Liver (tissue), 9 donors: ENCODE results near the gene POLR2H. TPM values are rescaled to one million over a fixed set of nuclear protein-coding genes. Genes with fewer than 3 reads are reported as not detected.

Source experiments
- DNase-seq: peaks from one replicate; pipeline ENCODE4 v3.0.0-alpha.2; 2017; ENCODE audit warnings: low spot score
- H3K27ac ChIP-seq, 2 donors: one replicate each; pipeline ENCODE4 v1.7.0; 2013; ENCODE audit warnings: inconsistent platforms in 2 of 2, low read length in 2 of 2, control low read depth in 1 of 2, low read depth in 1 of 2, mild to moderate bottlenecking in 1 of 2
- H3K27me3 ChIP-seq, 4 donors: one replicate each; pipeline versions ENCODE4 v1.6.1 to v1.7.0; 2013; ENCODE audit warnings: low read length in 3 of 4, inconsistent platforms in 1 of 4, mild to moderate bottlenecking in 1 of 4, moderate library complexity in 1 of 4; ENCODE audit not compliant: control insufficient read depth in 4 of 4, insufficient read depth in 4 of 4
- H3K36me3 ChIP-seq, 4 donors: one replicate each; pipeline versions ENCODE4 v1.6.1 to v1.7.0; 2013; ENCODE audit warnings: low read length in 3 of 4, mild to moderate bottlenecking in 3 of 4, low read depth in 1 of 4, moderate library complexity in 1 of 4; ENCODE audit not compliant: control insufficient read depth in 4 of 4, insufficient read depth in 3 of 4
- H3K4me1 ChIP-seq, 4 donors: one replicate each; pipeline versions ENCODE4 v1.6.1 to v1.7.0; 2013; ENCODE audit warnings: low read length in 3 of 4, mild to moderate bottlenecking in 3 of 4, moderate library complexity in 1 of 4; ENCODE audit not compliant: control insufficient read depth in 4 of 4, insufficient read depth in 4 of 4
- H3K4me3 ChIP-seq, 3 donors: one replicate each; pipeline versions ENCODE4 v1.6.1 to v1.7.0; 2013; ENCODE audit warnings: low read length in 3 of 3, control low read depth in 1 of 3, low read depth in 1 of 3, mild to moderate bottlenecking in 1 of 3
- H3K9ac ChIP-seq, 2 donors: one replicate each; pipeline ENCODE4 v1.7.0; 2013; ENCODE audit warnings: low read length in 2 of 2, mild to moderate bottlenecking in 2 of 2, moderate library complexity in 2 of 2, control low read depth in 1 of 2, low read depth in 1 of 2
- H3K9me3 ChIP-seq, 4 donors: one replicate each; pipeline versions ENCODE4 v1.6.1 to v1.7.0; 2013; ENCODE audit warnings: low read length in 3 of 4; ENCODE audit not compliant: control insufficient read depth in 4 of 4
- ATF3 ChIP-seq: IDR thresholded peaks from 2 replicates; pipeline ENCODE4 v1.6.1; 2016; ENCODE audit warnings: antibody characterized with exemption
- EGR1 ChIP-seq, 2 donors: IDR thresholded peaks; 2 replicates each; pipeline ENCODE4 v1.6.1; 2016 to 2018; ENCODE audit warnings: antibody characterized with exemption in 2 of 2, low read depth in 2 of 2
- FOXA1 ChIP-seq: IDR thresholded peaks from 2 replicates; pipeline ENCODE4 v1.6.1; 2016; ENCODE audit warnings: antibody characterized with exemption
- FOXA2 ChIP-seq: IDR thresholded peaks from 2 replicates; pipeline ENCODE4 v1.6.1; 2016; ENCODE audit warnings: antibody characterized with exemption
- GABPA ChIP-seq, 2 donors: IDR thresholded peaks in 1 of 2; conservative IDR thresholded peaks in 1 of 2; 2 replicates each; pipeline ENCODE4 v1.6.1; 2016; ENCODE audit warnings: antibody characterized with exemption in 2 of 2, mild to moderate bottlenecking in 1 of 2, moderate library complexity in 1 of 2
- HNF4A ChIP-seq, 2 donors: conservative IDR thresholded peaks; 2 replicates each; pipeline ENCODE4 v1.6.1; 2016; ENCODE audit warnings: antibody characterized with exemption in 2 of 2, mild to moderate bottlenecking in 2 of 2
- HNF4G ChIP-seq: IDR thresholded peaks from 2 replicates; pipeline ENCODE4 v1.6.1; 2016; ENCODE audit warnings: antibody characterized with exemption
- JUND ChIP-seq, 2 donors: IDR thresholded peaks; 2 replicates each; pipeline ENCODE4 v1.6.1; 2016; ENCODE audit warnings: antibody characterized with exemption in 2 of 2
- NR2F2 ChIP-seq: IDR thresholded peaks from 2 replicates; pipeline ENCODE4 v1.6.1; 2016; ENCODE audit warnings: antibody characterized with exemption
- RAD21 ChIP-seq, 2 donors: IDR thresholded peaks; 2 replicates each; pipeline ENCODE4 v1.6.1; 2016; ENCODE audit warnings: antibody characterized with exemption in 2 of 2, mild to moderate bottlenecking in 2 of 2
- REST ChIP-seq: IDR thresholded peaks from 2 replicates; pipeline ENCODE4 v1.6.1; 2016; ENCODE audit warnings: antibody characterized with exemption, mild to moderate bottlenecking
- RXRA ChIP-seq, 2 donors: IDR thresholded peaks; 2 replicates each; pipeline ENCODE4 v1.6.1; 2017 to 2018; ENCODE audit warnings: antibody characterized with exemption in 2 of 2, mild to moderate bottlenecking in 1 of 2
- SP1 ChIP-seq: IDR thresholded peaks from 2 replicates; pipeline ENCODE4 v1.6.1; 2018; ENCODE audit warnings: antibody characterized with exemption, mild to moderate bottlenecking
- TAF1 ChIP-seq: conservative IDR thresholded peaks from 2 replicates; pipeline ENCODE4 v1.6.1; 2016; ENCODE audit warnings: antibody characterized with exemption, mild to moderate bottlenecking
- YY1 ChIP-seq: IDR thresholded peaks from 2 replicates; pipeline ENCODE4 v1.6.1; 2016; ENCODE audit warnings: antibody characterized with exemption, mild to moderate bottlenecking
- WGBS: extraction: QIAGEN DNeasy Blood & Tissue Kit; methylation state at CpG from one replicate; pipeline ENCODE4 v1.1.7; 2013; 5-methylcytosine and 5-hydroxymethylcytosine counted together
- polyA plus RNA-seq, 2 donors: library from polyadenylated mRNA; stranded (reverse) in 1 of 2; unstranded in 1 of 2; fragments of 200-250 nt in 1 of 2; fragments of >200 nt in 1 of 2; fragmentation: Nextera tagmentation in 1 of 2; extraction: Ambion mirVana in 1 of 2; gene quantifications; one replicate each; pipeline versions ENCODE4 v1.2.1 to v1.2.3, GENCODE V29; 2013 to 2015
- total RNA-seq, 2 donors: library from RNA; depleted of rRNA; stranded (reverse); fragments of >200 nt; gene quantifications; one replicate each; pipeline ENCODE4 v1.2.3, GENCODE V29; 2014
- TF ChIP-seq, protein P1 (sequence below): IDR thresholded peaks from 2 replicates; pipeline ENCODE4 v1.6.1; 2016; ENCODE audit warnings: antibody characterized with exemption
- TF ChIP-seq, protein P2 (sequence below): IDR thresholded peaks from 2 replicates; pipeline ENCODE4 v1.6.1; 2016; ENCODE audit warnings: antibody characterized with exemption
- TF ChIP-seq, protein P3 (sequence below): fragments of 150-350 bp; IDR thresholded peaks from 2 replicates; pipeline ENCODE4 v1.5.1; 2017; ENCODE audit warnings: improper control_type of control experiment, low read depth, low read length; ENCODE audit not compliant: missing input control
- donor health status: healthy.
- donor health status: healthy.
- donor health status: healthy.
- donor health status: healthy.
- donor health status: healthy.

Gene POLR2H
- total and polyA plus RNA-seq, 4 donors: 25.7 to 55.7 (median 43.5) TPM

- DNase-seq: no peak
- peak overlapping the region in 1 of 2 donors; percentile 23 for H3K27ac ChIP-seq
- H3K4me1 ChIP-seq: peaks cover 0 to 13% (median 6%) of the 10 kb centered on the region in 4 donors
- H3K9ac ChIP-seq: no peak overlapping the region
- no peak overlapping the region for H3K4me3 ChIP-seq
- WGBS: 61% methylated on average over 37 of the region's 37 CpGs
- no peak for TF ChIP-seq EGR1 (IDR thresholded peaks at IDR 0.05; ENCODE audit: low read depth in 2 of 2)
- no peak for TF ChIP-seq HNF4A (conservative IDR thresholded peaks at IDR 0.05)
- no peak for TF ChIP-seq REST
- no peak for TF ChIP-seq SP1
- TF ChIP-seq, protein P1, sequence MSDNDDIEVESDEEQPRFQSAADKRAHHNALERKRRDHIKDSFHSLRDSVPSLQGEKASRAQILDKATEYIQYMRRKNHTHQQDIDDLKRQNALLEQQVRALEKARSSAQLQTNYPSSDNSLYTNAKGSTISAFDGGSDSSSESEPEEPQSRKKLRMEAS: no peak
- TF ChIP-seq ATF3: no peak
- no peak for TF ChIP-seq RXRA (IDR thresholded peaks at IDR 0.05)
- no peak for TF ChIP-seq NR2F2
- no peak for TF ChIP-seq RAD21 (IDR thresholded peaks at IDR 0.05)
- no peak for TF ChIP-seq GABPA (IDR thresholded peaks at IDR 0.05 in 1 of 2, conservative IDR thresholded peaks at IDR 0.05 in 1 of 2)
- TF ChIP-seq, protein P2, sequence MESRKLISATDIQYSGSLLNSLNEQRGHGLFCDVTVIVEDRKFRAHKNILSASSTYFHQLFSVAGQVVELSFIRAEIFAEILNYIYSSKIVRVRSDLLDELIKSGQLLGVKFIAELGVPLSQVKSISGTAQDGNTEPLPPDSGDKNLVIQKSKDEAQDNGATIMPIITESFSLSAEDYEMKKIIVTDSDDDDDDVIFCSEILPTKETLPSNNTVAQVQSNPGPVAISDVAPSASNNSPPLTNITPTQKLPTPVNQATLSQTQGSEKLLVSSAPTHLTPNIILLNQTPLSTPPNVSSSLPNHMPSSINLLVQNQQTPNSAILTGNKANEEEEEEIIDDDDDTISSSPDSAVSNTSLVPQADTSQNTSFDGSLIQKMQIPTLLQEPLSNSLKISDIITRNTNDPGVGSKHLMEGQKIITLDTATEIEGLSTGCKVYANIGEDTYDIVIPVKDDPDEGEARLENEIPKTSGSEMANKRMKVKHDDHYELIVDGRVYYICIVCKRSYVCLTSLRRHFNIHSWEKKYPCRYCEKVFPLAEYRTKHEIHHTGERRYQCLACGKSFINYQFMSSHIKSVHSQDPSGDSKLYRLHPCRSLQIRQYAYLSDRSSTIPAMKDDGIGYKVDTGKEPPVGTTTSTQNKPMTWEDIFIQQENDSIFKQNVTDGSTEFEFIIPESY: no peak
- no peak for TF ChIP-seq FOXA1
- TF ChIP-seq HNF4G: no peak
- no peak for TF ChIP-seq YY1
- no peak for TF ChIP-seq JUND (IDR thresholded peaks at IDR 0.05)
- TF ChIP-seq, protein P3, sequence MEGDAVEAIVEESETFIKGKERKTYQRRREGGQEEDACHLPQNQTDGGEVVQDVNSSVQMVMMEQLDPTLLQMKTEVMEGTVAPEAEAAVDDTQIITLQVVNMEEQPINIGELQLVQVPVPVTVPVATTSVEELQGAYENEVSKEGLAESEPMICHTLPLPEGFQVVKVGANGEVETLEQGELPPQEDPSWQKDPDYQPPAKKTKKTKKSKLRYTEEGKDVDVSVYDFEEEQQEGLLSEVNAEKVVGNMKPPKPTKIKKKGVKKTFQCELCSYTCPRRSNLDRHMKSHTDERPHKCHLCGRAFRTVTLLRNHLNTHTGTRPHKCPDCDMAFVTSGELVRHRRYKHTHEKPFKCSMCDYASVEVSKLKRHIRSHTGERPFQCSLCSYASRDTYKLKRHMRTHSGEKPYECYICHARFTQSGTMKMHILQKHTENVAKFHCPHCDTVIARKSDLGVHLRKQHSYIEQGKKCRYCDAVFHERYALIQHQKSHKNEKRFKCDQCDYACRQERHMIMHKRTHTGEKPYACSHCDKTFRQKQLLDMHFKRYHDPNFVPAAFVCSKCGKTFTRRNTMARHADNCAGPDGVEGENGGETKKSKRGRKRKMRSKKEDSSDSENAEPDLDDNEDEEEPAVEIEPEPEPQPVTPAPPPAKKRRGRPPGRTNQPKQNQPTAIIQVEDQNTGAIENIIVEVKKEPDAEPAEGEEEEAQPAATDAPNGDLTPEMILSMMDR: no peak
- no peak for TF ChIP-seq FOXA2
- no peak for TF ChIP-seq TAF1
- H3K36me3 ChIP-seq: peaks cover 5 to 31% (median 17%) of the 10 kb centered on the region in 4 donors
- H3K9me3 ChIP-seq: no peaks in the 10 kb centered on the region
- no peaks in the 10 kb centered on the region for H3K27me3 ChIP-seq
These were observed 23.0 kb upstream of the POLR2H start for GRCh38 chr3:184338511-184338945.
